GM23338 (cell line): ENCODE measurements around the gene VILL. TPM values are rescaled to one million over a fixed set of nuclear protein-coding genes. Genes with fewer than 3 reads are reported as not detected.

Source experiments
- ATAC-seq: fragments of 200-7000 bp; cut with Tn5 transposase; 3 replicates; pipeline ENCODE4 v1.9.1; 2020
- DNase-seq: peaks from one replicate; pipeline ENCODE4 v3.0.0-alpha.2; 2015; ENCODE audit warnings: low spot score
- H2AFZ ChIP-seq: fragments of 200-600 bp; sonication (generic); 2 replicates; pipeline ENCODE4 v1.8.0; 2016; ENCODE audit warnings: antibody characterized with exemption, mild to moderate bottlenecking, moderate library complexity
- H3F3A ChIP-seq: fragments of 200-600 bp; sonication (generic); replicated peaks from 2 replicates; pipeline ENCODE4 v1.8.0; 2017; ENCODE audit warnings: antibody characterized with exemption, mixed run types, low read depth
- H3K27ac ChIP-seq: fragments of 200-600 bp; sonication (generic); 2 replicates; pipeline ENCODE4 v1.6.1; 2016; ENCODE audit warnings: low read depth
- H3K27me3 ChIP-seq: fragments of 200-600 bp; sonication (generic); 2 replicates; pipeline ENCODE4 v1.8.0; 2016; ENCODE audit warnings: mild to moderate bottlenecking, mixed run types, moderate library complexity; ENCODE audit not compliant: insufficient read depth
- H3K36me3 ChIP-seq: fragments of 200-600 bp; sonication (generic); 2 replicates; pipeline ENCODE4 v1.8.0; 2016; ENCODE audit warnings: mild to moderate bottlenecking; ENCODE audit not compliant: insufficient read depth
- H3K4me1 ChIP-seq: fragments of 200-600 bp; sonication (generic); 2 replicates; pipeline ENCODE4 v1.8.0; 2016; ENCODE audit warnings: mild to moderate bottlenecking, moderate library complexity; ENCODE audit not compliant: insufficient read depth
- H3K4me2 ChIP-seq: fragments of 200-600 bp; sonication (generic); 2 replicates; pipeline ENCODE4 v1.7.1; 2017; ENCODE audit warnings: mixed run types
- H3K4me3 ChIP-seq: fragments of 200-600 bp; sonication (generic); 2 replicates; pipeline ENCODE4 v1.6.1; 2016; ENCODE audit warnings: mixed run types
- H3K79me2 ChIP-seq: fragments of 200-600 bp; sonication (generic); replicated peaks from 2 replicates; pipeline ENCODE4 v1.8.0; 2017; ENCODE audit warnings: mild to moderate bottlenecking; ENCODE audit not compliant: insufficient read depth
- H3K9me2 ChIP-seq: fragments of 200-600 bp; sonication (generic); 2 replicates; pipeline ENCODE4 v1.8.0; 2017; ENCODE audit not compliant: insufficient read depth
- H4K20me1 ChIP-seq: fragments of 200-600 bp; sonication (generic); replicated peaks from 2 replicates; pipeline ENCODE4 v1.8.0; 2017; ENCODE audit warnings: mild to moderate bottlenecking; ENCODE audit not compliant: insufficient read depth
- H3K27ac Mint-ChIP-seq: 2 replicates; pipeline ENCODE4 v1.8.0; 2020; ENCODE audit warnings: inconsistent platforms, mild to moderate bottlenecking, moderate library complexity, mixed read lengths
- H3K27me3 Mint-ChIP-seq: 3 replicates; pipeline ENCODE4 v1.8.0; 2022; ENCODE audit warnings: low read depth, mild to moderate bottlenecking, moderate library complexity, mixed read lengths, inconsistent platforms; ENCODE audit not compliant: insufficient read depth, poor library complexity
- H3K36me3 Mint-ChIP-seq: 3 replicates; pipeline ENCODE4 v1.8.0; 2021; ENCODE audit warnings: low read depth, mild to moderate bottlenecking, inconsistent platforms, moderate library complexity, mixed read lengths
- H3K4me1 Mint-ChIP-seq: 3 replicates; pipeline ENCODE4 v1.8.0; 2020; ENCODE audit warnings: mild to moderate bottlenecking, inconsistent platforms, mixed read lengths
- H3K4me3 Mint-ChIP-seq: 3 replicates; pipeline ENCODE4 v1.8.0; 2021; ENCODE audit warnings: moderate library complexity, mild to moderate bottlenecking, inconsistent platforms, mixed read lengths
- H3K9me3 Mint-ChIP-seq: 3 replicates; pipeline ENCODE4 v1.8.0; 2020; ENCODE audit warnings: moderate library complexity, mild to moderate bottlenecking, inconsistent platforms, mixed read lengths
- CREB1 ChIP-seq: fragments of 250-450 bp; sonication (Bioruptor Pico); IDR thresholded peaks from 2 replicates; pipeline ENCODE4 v1.5.0; 2020; ENCODE audit warnings: low read depth, mild to moderate bottlenecking, moderate library complexity
- CTCF ChIP-seq, 2 experiments: fragments of 200-600 bp in 1 of 2; sonication (generic) in 1 of 2; conservative IDR thresholded peaks; 2 replicates each; pipeline versions ENCODE4 v1.5.1 to v1.6.1; 2016 to 2017; ENCODE audit warnings: antibody characterized with exemption in 2 of 2, low read depth in 2 of 2, mild to moderate bottlenecking in 2 of 2, moderate library complexity in 1 of 2
- ETS1 ChIP-seq: IDR thresholded peaks from 2 replicates; pipeline ENCODE4 v1.6.1; 2016; ENCODE audit warnings: antibody characterized with exemption
- EZH2 ChIP-seq: fragments of 200-600 bp; sonication (generic); IDR thresholded peaks from one replicate; pipeline ENCODE4 v1.8.0; 2017; ENCODE audit warnings: antibody characterized with exemption, mild to moderate bottlenecking, low read depth; ENCODE audit not compliant: unreplicated experiment
- EZH2phosphoT487 ChIP-seq: fragments of 200-600 bp; sonication (generic); IDR thresholded peaks from one replicate; pipeline ENCODE4 v1.8.1; 2018; ENCODE audit warnings: antibody characterized with exemption; ENCODE audit not compliant: unreplicated experiment
- JUNB ChIP-seq: IDR thresholded peaks from one replicate; pipeline ENCODE4 v1.6.1; 2016; ENCODE audit warnings: antibody characterized with exemption; ENCODE audit not compliant: unreplicated experiment
- NANOG ChIP-seq: IDR thresholded peaks from 2 replicates; pipeline ENCODE4 v1.6.1; 2016; ENCODE audit warnings: antibody characterized with exemption, borderline replicate concordance
- POLR2AphosphoS5 ChIP-seq: IDR thresholded peaks from 2 replicates; pipeline ENCODE4 v1.6.1; 2016; ENCODE audit warnings: antibody characterized with exemption, low read depth
- REST ChIP-seq: IDR thresholded peaks from one replicate; pipeline ENCODE4 v1.6.1; 2018; ENCODE audit warnings: antibody characterized with exemption; ENCODE audit not compliant: unreplicated experiment
- STAT1 ChIP-seq: IDR thresholded peaks from one replicate; pipeline ENCODE4 v1.6.1; 2016; ENCODE audit warnings: antibody characterized with exemption; ENCODE audit not compliant: unreplicated experiment
- ZNF114 ChIP-seq: fragments of 250-450 bp; sonication (Bioruptor Pico); IDR thresholded peaks from 2 replicates; pipeline ENCODE4 v1.5.0; 2020; ENCODE audit warnings: mild to moderate bottlenecking, moderate library complexity
- ZNF331 ChIP-seq: fragments of 250-450 bp; sonication (Bioruptor Pico); IDR thresholded peaks from 2 replicates; pipeline ENCODE4 v1.5.0; 2020; ENCODE audit warnings: low read depth, mild to moderate bottlenecking, moderate library complexity
- ZNF462 ChIP-seq: fragments of 250-450 bp; sonication (Bioruptor Pico); IDR thresholded peaks from 2 replicates; pipeline ENCODE4 v1.5.0; 2020; ENCODE audit warnings: mild to moderate bottlenecking, moderate library complexity
- polyA plus RNA-seq: library from polyadenylated mRNA; unstranded; fragments of >200 nt; fragmentation: Nextera tagmentation; extraction: Ambion mirVana; gene quantifications from 2 replicates; pipeline ENCODE4 v1.2.1, GENCODE V29; 2016
- total RNA-seq: library from RNA; depleted of rRNA; stranded (reverse); fragments of >200 nt; shearing (Covaris generic); gene quantifications from 2 replicates; pipeline ENCODE4 v1.2.3, GENCODE V29; 2014

The VILL gene
- total and polyA plus RNA-seq, 2 experiments from 2014 or later, result 2.7 to 9.8 TPM

- H3K27me3 Mint-ChIP-seq, result no peaks in the 10 kb centered on the region
- Histone ChIP-seq H3F3A (no peaks in the 10 kb centered on the region), H3K4me2 (no peak overlapping the region), H3K9me2 (no peaks in the 10 kb centered on the region), H3K4me3 (no peak overlapping the region), H3K4me1 (no peaks in the 10 kb centered on the region), H4K20me1 (no peaks in the 10 kb centered on the region), H3K27ac (no peak overlapping the region), H3K36me3 (no peaks in the 10 kb centered on the region; the same call in 1 of the 2 replicates), H2AFZ (no peak overlapping the region), H3K27me3 (peaks cover 5% of the 10 kb centered on the region), H3K79me2 (no peaks in the 10 kb centered on the region)
- no peak for TF ChIP-seq EZH2
- no peak for TF ChIP-seq STAT1
- no peak for TF ChIP-seq CREB1 (CRISPR knock-in tag)
- TF ChIP-seq ETS1, result no peak
- TF ChIP-seq ZNF462 (CRISPR knock-in tag), result no peak
- TF ChIP-seq ZNF331 (CRISPR knock-in tag), result no peak
- TF ChIP-seq JUNB, result no peak
- no peak for TF ChIP-seq EZH2phosphoT487
- TF ChIP-seq NANOG, result no peak
- no peak for TF ChIP-seq POLR2AphosphoS5
- TF ChIP-seq REST, result no peak
- no peak for TF ChIP-seq ZNF114 (CRISPR knock-in tag)
- no peak for TF ChIP-seq CTCF (conservative IDR thresholded peaks at IDR 0.05; ENCODE audit: low read depth in 2 of 2)
- no peaks in the 10 kb centered on the region for H3K36me3 Mint-ChIP-seq
- H3K27ac Mint-ChIP-seq, result no peak overlapping the region
- peaks cover 3% of the 10 kb centered on the region; the same call in 1 of the 3 replicates for H3K9me3 Mint-ChIP-seq
- no peaks in the 10 kb centered on the region for H3K4me1 Mint-ChIP-seq
- ATAC-seq, result no peak
- no peak for DNase-seq
- no peak overlapping the region for H3K4me3 Mint-ChIP-seq
Observed at GRCh38 chr3:38046027-38046426, 55.4 kb downstream of the VILL start.
